Prostate gland (tissue), 2 donors: Measurements from ENCODE around the gene DEFB112.

Experiments used
- POLR2A ChIP-seq: fragments of 450-650 bp; IDR thresholded peaks from one replicate; pipeline ENCODE4 v1.6.1; 2016; ENCODE audit warnings: antibody characterized with exemption, mild to moderate bottlenecking
- POLR2AphosphoS5 ChIP-seq: sonication (generic); formaldehyde crosslinking; IDR thresholded peaks from one replicate; pipeline ENCODE4 v1.6.1; 2017; ENCODE audit warnings: antibody characterized with exemption
- TF ChIP-seq, protein P1 (sequence below), 4 experiments: fragments of 200-600 bp in 2 of 4; fragments of 450-650 bp in 2 of 4; sonication (generic) in 2 of 4; IDR thresholded peaks; 1 replicate in 3 of 4; 2 replicates in 1 of 4; pipeline ENCODE4 v1.5.1; 2016 to 2019; ENCODE audit warnings: antibody characterized with exemption in 4 of 4, mild to moderate bottlenecking in 2 of 4, moderate library complexity in 2 of 4

DNA sequence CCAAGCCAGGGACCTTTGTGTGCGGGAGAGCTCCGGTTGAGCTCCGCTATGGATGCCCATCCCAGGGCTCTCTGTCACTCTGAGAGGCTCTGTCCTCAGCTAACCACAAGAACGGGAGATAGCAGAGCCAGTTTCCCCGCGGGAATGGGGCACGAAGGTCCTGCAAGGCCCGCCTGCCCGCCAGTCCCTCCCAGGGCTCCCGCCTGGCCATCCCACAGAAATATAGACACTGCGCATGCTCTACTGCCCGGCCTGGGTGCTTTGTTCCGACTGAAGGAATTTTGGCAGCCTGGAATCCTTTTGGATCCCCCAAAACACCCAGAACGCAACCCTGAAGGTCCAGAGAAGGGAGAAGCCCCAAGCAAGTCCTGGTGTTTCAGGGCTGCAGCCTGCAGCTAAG lies 19.4 kb downstream of the DEFB112 start:
- TF ChIP-seq POLR2A (no peak), POLR2AphosphoS5 (no peak)
- TF ChIP-seq, protein P1, sequence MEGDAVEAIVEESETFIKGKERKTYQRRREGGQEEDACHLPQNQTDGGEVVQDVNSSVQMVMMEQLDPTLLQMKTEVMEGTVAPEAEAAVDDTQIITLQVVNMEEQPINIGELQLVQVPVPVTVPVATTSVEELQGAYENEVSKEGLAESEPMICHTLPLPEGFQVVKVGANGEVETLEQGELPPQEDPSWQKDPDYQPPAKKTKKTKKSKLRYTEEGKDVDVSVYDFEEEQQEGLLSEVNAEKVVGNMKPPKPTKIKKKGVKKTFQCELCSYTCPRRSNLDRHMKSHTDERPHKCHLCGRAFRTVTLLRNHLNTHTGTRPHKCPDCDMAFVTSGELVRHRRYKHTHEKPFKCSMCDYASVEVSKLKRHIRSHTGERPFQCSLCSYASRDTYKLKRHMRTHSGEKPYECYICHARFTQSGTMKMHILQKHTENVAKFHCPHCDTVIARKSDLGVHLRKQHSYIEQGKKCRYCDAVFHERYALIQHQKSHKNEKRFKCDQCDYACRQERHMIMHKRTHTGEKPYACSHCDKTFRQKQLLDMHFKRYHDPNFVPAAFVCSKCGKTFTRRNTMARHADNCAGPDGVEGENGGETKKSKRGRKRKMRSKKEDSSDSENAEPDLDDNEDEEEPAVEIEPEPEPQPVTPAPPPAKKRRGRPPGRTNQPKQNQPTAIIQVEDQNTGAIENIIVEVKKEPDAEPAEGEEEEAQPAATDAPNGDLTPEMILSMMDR (IDR thresholded peaks at IDR 0.05) = no peak
